Ecto neural progenitor cell (in vitro differentiated cells): ENCODE measurements around the gene BLOC1S4.
"Not testable (repeated sequence)": the region's sequence is repeated elsewhere in the genome, so short reads cannot be mapped to it uniquely, and the experiment has no call there.

Experiments used
- DNase-seq: peaks from one replicate; pipeline ENCODE4 v3.0.0-alpha.2; 2018; ENCODE audit warnings: low spot score

Gene BLOC1S4

DNA sequence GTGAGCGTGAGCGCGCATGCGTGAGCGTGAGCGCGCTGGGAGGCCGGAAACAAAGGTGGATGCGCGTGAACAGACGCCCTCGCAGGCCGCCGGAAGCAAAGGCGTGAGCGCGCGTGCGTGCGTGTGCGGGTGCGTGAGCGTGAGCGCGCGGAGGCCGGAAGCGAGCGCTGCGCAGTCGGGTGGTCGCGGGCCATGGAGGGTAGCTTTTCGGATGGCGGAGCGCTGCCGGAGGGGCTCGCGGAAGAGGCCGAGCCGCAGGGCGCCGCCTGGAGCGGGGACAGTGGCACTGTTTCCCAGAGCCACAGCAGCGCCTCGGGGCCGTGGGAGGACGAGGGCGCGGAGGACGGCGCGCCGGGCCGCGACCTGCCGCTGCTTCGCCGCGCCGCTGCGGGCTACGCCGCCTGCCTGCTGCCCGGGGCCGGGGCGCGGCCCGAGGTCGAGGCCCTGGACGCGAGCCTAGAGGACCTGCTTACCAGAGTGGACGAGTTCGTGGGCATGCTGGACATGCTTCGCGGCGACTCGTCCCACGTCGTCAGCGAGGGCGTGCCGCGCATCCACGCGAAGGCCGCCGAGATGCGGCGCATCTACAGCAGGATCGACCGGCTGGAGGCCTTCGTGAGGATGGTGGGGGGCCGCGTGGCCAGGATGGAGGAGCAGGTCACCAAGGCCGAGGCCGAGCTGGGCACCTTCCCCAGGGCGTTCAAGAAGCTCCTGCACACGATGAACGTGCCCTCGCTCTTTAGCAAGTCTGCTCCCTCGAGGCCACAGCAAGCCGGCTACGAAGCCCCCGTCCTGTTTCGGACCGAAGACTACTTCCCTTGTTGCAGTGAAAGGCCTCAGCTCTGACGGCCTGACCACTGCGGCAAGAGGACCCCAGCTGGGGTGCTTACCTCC lies at the start of gene BLOC1S4:
Gene BLOC1S4 (plus strand): TSS at position 157 of the 894 bp plus-strand sequence. CDS start 36 bp downstream, at position 193.
- peak; percentile 91 for DNase-seq

DNA sequence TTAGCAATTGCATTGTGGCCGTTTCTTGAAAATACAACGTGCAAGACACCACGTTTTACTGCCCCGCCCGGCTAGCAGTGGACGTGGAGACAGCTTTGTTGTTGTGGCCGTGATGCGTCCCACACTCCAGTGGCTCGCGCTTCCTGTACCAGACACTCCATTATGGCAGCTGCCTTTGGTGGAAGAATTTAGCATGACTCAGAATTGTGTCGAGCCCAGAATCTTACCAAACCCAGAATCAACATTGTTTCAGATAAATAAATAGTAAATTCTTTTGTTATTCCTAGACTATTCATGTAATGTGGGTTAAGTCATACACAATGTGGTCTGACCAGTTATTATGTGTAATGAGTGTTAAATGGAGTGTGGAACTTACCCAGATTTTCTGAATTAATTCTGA lies 47.6 kb upstream of the BLOC1S4 start:
- no peak for DNase-seq

DNA sequence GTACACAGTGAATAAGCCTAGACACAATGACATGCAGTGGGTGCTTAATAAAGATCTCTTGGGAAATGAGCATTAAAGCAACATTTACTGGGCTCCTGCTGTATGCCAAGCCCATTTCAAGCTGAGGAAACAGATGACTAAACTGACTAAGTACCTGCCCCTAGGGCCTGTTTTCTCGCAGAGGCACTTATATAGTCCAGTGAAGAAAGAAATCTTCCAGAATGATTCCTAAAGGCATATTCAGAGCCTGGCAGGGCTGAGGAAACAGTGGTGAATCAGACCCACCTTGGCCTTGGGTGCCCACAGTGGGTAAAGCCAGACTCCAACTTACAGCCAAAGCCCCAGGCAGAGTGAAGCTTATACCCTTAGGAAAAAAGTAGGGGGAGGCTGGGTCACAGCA lies 44.3 kb upstream of the BLOC1S4 start:
- DNase-seq: no peak

- no peak for DNase-seq
Measured at GRCh38 chr4:6672131-6672530, 43.8 kb upstream of the BLOC1S4 start.

DNA sequence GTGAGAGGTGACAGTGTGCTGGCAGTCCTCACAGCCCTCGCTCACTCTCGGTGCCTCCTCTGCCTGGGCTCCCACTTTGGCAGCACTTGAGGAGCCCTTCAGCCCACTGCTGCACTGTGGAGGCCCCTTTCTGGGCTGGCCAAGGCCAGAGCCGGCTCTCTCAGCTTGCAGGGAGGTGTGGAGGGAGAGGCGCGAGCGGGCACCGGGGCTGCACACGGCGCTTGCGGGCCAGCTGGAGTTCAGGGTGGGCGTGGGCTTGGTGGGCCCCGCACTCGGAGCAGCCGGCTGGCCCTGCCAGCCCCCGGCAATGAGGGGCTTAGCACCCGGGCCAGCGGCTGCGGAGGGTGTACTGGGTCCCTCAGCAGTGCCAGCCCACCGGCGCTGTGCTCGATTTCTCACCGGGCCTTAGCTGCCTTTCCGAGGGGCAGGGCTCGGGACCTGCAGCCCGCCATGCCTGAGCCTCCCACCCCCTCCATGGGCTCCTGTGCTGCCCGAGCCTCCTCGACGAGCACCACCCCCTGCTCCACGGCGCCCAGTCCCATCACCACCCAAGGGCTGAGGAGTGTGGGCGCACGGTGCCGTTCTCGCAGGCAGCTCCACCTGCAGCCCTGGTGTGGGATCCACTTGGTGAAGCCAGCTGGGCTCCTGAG lies 43.3 kb upstream of the BLOC1S4 start:
- not testable (repeated sequence) for DNase-seq

GRCh38 chr4:6673191-6673659 lies 42.7 kb upstream of the BLOC1S4 start:
- DNase-seq: not testable (repeated sequence)

GRCh38 chr4:6673660-6674499 lies 42.1 kb upstream of the BLOC1S4 start:
- DNase-seq: peak; percentile 95

- DNase-seq: no peak
Measured at GRCh38 chr4:6674500-6675149, 41.3 kb upstream of the BLOC1S4 start.

DNA sequence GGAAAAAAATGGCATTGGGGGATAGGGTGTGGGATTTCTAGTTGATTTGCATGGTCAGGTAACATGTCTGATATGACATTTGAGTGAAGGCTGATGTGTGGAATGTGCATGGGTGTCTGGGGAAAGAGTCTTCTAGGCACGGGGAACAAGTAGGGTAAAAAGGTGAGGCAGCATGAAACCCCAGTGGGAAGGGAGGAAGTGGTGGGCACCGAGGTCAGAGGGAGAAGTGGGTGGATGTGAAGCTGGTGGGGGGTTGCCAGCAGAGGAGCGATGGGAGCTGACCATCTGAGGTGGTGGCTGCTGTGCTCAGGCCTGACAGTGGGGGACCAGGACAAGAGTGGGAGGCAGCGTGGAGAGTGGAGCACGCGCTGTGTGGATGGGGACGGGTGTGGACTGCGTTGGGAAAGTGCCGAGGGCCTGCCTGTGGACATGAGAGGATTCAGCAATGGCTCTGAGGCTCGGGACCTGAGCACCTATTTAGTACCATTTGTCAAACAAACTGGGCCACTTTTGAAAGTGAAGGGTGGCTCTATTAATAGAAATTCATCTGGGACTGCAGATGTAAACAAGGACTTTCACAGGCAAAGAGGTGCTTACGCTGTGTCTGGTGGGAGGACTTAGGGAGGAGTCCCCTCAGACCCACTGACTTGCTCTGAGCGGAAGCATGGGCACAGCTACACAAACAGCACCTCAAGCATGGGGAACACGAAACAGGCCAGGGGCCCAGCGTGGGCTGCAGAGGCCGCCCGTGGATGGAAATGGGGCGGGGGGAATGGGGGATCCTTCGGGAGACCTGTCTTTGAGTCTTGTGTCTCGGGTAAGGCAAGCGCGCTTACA lies 39.0 kb upstream of the BLOC1S4 start:
- no peak for DNase-seq

- no peak for DNase-seq
Measured at GRCh38 chr4:6680372-6681034, 35.5 kb upstream of the BLOC1S4 start.

GRCh38 chr4:6681191-6681590 lies 34.8 kb upstream of the BLOC1S4 start:
- DNase-seq: no peak

GRCh38 chr4:6682862-6683590 lies 32.9 kb upstream of the BLOC1S4 start:
- no peak for DNase-seq

DNA sequence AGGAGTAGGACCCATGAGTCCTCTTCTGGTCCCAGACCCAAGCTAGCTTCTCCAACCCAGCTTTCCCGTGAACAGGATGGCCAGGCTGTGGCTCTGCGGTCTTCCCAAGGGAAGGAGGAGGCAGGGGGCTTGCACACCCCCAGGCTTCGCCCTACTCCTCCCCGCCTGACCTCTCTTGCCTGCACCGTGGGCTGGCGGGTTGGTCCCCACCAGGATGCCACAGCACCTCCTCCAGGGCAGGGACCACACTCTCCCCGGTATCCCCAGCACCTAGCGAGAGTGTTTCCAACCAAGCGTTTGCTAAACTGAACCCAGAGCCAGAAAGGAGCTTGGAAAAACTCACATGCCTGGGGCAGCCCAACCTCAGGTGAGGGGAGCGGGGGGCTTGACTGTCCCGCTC lies 31.3 kb upstream of the BLOC1S4 start:
- DNase-seq: no peak

- no peak for DNase-seq
Measured at GRCh38 chr4:6686104-6686787, 29.7 kb upstream of the BLOC1S4 start.

DNA sequence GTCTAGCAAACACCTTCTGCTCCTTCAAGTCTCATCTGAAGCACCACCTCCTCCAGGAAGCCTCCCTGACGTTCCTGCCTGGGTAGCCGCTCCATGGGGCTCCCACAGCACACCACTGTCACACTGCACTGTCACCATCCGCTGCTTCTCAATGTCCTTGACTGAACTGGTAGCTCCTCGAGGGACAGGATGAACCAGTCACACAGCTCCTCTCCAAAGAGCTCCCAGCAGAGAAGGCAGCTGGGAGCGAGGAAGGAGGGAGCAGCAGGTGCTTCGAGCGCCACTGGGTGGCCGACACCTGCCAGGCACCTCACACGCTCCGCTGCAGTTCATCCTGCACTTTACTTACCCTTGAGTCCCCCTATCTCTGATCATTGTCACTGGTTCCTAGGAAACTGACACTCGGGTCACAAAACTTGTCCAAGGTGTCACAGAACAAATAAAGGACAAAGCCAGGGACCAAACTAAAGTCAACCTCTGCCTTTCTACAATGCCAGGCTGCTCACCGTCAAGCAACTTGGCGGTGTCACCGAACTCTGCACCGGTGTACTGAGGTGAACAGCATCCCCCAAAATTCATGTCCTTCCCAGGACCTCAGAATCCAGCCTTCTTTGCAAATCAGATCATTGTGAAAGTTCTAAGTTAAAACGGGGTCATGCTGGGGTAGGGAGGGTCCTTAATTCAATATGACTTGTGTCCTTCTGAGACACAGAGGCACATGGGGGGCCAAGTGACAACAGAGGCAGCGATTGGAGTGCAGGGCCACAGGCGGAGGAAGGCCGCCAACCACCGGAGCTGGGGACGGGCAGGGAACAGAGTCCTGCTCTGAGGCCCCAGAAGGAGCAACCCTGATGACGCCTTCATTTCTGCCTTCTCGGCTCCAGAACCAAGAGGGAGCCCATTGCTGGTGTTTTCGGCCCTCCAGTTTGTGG lies 27.8 kb upstream of the BLOC1S4 start:
- no peak for DNase-seq

- peak; percentile 71 for DNase-seq
Measured at GRCh38 chr4:6688879-6689505, 27.0 kb upstream of the BLOC1S4 start.

- DNase-seq: no peak
Measured at GRCh38 chr4:6689506-6689960, 26.4 kb upstream of the BLOC1S4 start.
